ENCODE data around the gene NTSR1. TPM values are rescaled to one million over a fixed set of nuclear protein-coding genes. Genes with fewer than 3 reads are reported as not detected.

The NTSR1 gene
- total RNA-seq, 1 experiment from 2014 or later = 44.1 TPM

DNA sequence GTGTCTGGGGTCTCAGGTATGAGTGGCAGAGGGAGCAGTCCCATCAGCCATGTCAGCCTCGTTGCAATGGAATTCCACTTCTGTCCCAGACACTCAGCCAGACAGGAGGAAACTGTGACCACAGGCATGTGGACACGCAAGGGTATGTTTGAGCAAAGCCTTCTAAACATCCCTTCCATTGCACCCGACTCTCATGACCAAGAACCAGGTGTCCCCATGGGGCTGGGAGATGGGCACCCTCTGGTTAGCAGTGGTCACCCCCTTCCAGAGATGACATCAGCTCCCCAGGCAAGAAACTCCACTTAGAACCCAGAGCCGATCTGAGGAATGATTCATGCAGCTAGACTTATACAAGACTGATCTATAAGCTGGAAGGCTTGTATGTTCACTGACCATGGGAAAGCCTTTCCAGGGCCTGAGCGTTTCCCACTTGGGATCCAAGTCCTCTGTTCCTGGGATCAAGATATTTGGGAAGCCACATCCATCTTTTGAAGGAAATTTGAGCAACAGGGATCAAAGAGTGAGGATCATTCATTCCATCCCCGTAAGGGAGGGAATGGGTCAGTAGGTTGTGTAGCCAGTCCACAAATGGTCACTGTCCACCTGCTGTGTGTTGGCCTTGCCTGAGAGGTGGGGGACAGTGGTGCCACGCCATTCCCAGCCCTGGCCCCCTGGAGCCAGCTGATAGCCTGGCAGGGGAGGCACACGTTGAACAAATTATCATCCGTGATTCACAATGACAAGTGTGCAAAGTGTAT lies 83.7 kb downstream of the NTSR1 start:
- intact Hi-C loops (cut with micrococcal nuclease; ENCODE audit: unreplicated experiment) (loop anchor here (10.0 kb wide), 1 partner anchor 318 kb away; the partner anchor contains the start of gene GATA5), in situ Hi-C loops (cut with HindIII; ENCODE audit: low pct_unique_long_range_greater_than_20kb, low sequenced_read_pairs) (no loop called here)
- ChIA-PET POLR2A (interaction anchor here (0.6 kb wide), 1 partner anchor 98 kb away, joined by 3 read pairs; no protein-coding TSS in a partner anchor), CTCF (interaction anchor here (0.6 to 1.7 kb wide), 5 partner anchors 19 to 253 kb away, joined by 3 to 5 read pairs (median 3); no protein-coding TSS in a partner anchor)
- Histone ChIP-seq H3K27ac (ENCODE audit: low read length) (peak overlapping the region; percentile 18), H3K9me3 (ENCODE audit: control insufficient read depth, insufficient read depth, low read depth, low read length) (no peaks in the 10 kb centered on the region), H3K27me3 (ENCODE audit: control insufficient read depth, insufficient read depth, low read length) (no peaks in the 10 kb centered on the region), H3K4me3 (ENCODE audit: low read depth in 2 of 2, low read length in 2 of 2) (no peak overlapping the region), H3K4me1 (ENCODE audit: control insufficient read depth, insufficient read depth, low read length) (peaks cover 14% of the 10 kb centered on the region), H3K36me3 (ENCODE audit: control insufficient read depth, insufficient read depth, low read length) (peaks cover 3% of the 10 kb centered on the region; the same call in 1 of the 2 replicates)
- TF ChIP-seq TCF7L2 (IDR thresholded peaks at IDR 0.05; ENCODE audit: low read depth, low read length) = no peak
- TF ChIP-seq SIN3A (IDR thresholded peaks at IDR 0.05; ENCODE audit: borderline replicate concordance, insufficient read depth, low read depth, low read length) = no peak
- TF ChIP-seq POLR2AphosphoS5 (IDR thresholded peaks at IDR 0.05; ENCODE audit: low read depth, low read length) = no peak
- no peak for TF ChIP-seq CTCF (IDR thresholded peaks at IDR 0.05)
- TF ChIP-seq, protein P1, sequence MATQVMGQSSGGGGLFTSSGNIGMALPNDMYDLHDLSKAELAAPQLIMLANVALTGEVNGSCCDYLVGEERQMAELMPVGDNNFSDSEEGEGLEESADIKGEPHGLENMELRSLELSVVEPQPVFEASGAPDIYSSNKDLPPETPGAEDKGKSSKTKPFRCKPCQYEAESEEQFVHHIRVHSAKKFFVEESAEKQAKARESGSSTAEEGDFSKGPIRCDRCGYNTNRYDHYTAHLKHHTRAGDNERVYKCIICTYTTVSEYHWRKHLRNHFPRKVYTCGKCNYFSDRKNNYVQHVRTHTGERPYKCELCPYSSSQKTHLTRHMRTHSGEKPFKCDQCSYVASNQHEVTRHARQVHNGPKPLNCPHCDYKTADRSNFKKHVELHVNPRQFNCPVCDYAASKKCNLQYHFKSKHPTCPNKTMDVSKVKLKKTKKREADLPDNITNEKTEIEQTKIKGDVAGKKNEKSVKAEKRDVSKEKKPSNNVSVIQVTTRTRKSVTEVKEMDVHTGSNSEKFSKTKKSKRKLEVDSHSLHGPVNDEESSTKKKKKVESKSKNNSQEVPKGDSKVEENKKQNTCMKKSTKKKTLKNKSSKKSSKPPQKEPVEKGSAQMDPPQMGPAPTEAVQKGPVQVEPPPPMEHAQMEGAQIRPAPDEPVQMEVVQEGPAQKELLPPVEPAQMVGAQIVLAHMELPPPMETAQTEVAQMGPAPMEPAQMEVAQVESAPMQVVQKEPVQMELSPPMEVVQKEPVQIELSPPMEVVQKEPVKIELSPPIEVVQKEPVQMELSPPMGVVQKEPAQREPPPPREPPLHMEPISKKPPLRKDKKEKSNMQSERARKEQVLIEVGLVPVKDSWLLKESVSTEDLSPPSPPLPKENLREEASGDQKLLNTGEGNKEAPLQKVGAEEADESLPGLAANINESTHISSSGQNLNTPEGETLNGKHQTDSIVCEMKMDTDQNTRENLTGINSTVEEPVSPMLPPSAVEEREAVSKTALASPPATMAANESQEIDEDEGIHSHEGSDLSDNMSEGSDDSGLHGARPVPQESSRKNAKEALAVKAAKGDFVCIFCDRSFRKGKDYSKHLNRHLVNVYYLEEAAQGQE (IDR thresholded peaks at IDR 0.05; ENCODE audit: insufficient read depth in 1 of 2, low read depth in 2 of 2, low read length in 1 of 2) = no peak
- ATAC-seq (no peak), DNase-seq (ENCODE audit: low read depth, low spot score) (no peak)
- no TSS peak for BruUV-seq (replicated peaks)

DNA sequence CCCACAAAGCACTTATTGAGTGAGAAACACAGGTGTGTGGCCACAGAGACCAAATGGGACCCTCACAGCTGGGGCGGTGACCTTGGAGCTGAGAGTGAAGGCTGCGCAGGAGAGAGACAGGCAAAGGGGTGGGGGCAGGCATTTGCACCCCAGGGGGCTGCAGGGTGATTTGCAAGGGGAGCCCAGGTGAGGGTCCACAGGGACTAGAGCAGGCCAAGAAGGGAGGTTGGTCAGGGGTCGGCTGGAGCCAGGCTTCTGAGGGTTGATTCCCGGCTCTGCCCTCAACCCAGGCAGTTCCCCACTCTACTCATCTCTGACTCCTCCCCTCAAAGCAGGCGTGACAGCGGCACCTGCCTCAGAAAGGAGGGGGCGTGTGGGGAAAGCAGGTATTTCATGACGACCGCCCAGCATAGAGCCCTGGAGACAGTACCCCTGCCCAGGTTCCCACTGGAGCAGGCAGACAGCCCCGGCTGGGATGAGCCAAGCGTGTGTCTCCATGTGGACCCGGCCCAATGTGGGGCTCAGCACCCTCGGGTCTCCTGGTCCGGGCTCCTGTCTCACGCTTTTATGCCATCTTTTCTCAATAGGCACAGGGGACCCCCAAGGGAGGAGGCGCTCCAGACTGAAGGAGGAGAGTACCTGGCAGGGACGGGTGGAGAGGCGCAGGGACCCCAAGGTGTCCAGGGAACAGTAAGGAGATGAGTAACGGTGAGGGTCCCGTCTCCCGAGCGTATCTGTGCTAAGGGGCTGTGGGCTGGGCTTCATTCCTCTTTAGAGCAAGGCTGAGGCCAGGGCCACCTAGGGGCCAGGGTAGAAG lies 84.5 kb downstream of the NTSR1 start:
- ATAC-seq = no peak
- TF ChIP-seq, protein P1 (IDR thresholded peaks at IDR 0.05; ENCODE audit: insufficient read depth in 1 of 2, low read depth in 2 of 2, low read length in 1 of 2) = no peak
- TF ChIP-seq POLR2AphosphoS5 (IDR thresholded peaks at IDR 0.05; ENCODE audit: low read depth, low read length) (no peak), TCF7L2 (IDR thresholded peaks at IDR 0.05; ENCODE audit: low read depth, low read length) (no peak), SIN3A (IDR thresholded peaks at IDR 0.05; ENCODE audit: borderline replicate concordance, insufficient read depth, low read depth, low read length) (no peak), CTCF (IDR thresholded peaks at IDR 0.05) (no peak)
- Histone ChIP-seq H3K36me3 (ENCODE audit: control insufficient read depth, insufficient read depth, low read length) (peaks cover 3% of the 10 kb centered on the region; the same call in 1 of the 2 replicates), H3K4me3 (ENCODE audit: low read depth in 2 of 2, low read length in 2 of 2) (no peak overlapping the region; a peak in 1 of 4 replicates), H3K27me3 (ENCODE audit: control insufficient read depth, insufficient read depth, low read length) (no peaks in the 10 kb centered on the region), H3K4me1 (ENCODE audit: control insufficient read depth, insufficient read depth, low read length) (peaks cover 22% of the 10 kb centered on the region), H3K9me3 (ENCODE audit: control insufficient read depth, insufficient read depth, low read depth, low read length) (no peaks in the 10 kb centered on the region), H3K27ac (ENCODE audit: low read length) (peak overlapping the region; percentile 87)
- intact Hi-C loops (cut with micrococcal nuclease; ENCODE audit: unreplicated experiment) (loop anchor here (10.0 kb wide), 1 partner anchor 318 kb away; the partner anchor contains the start of gene GATA5), in situ Hi-C loops (cut with HindIII; ENCODE audit: low pct_unique_long_range_greater_than_20kb, low sequenced_read_pairs) (no loop called here)
- DNase-seq (ENCODE audit: low read depth, low spot score) = no peak
- BruUV-seq (replicated peaks) = no TSS peak
- CTCF ChIA-PET = interaction anchor here (1.2 kb wide), 1 partner anchor 107 kb away, joined by 3 read pairs; no protein-coding TSS in a partner anchor
- POLR2A ChIA-PET = no interaction called here

Measured in Panc1 (cell line).